ENCODE results near the gene CPB2. TPM values are rescaled to one million over a fixed set of nuclear protein-coding genes. Genes with fewer than 3 reads are reported as not detected.

CPB2 gene
- polyA plus RNA-seq, 4 donors, result 0.09 to 0.39 (median 0.19) TPM; not detected in 1

DNA sequence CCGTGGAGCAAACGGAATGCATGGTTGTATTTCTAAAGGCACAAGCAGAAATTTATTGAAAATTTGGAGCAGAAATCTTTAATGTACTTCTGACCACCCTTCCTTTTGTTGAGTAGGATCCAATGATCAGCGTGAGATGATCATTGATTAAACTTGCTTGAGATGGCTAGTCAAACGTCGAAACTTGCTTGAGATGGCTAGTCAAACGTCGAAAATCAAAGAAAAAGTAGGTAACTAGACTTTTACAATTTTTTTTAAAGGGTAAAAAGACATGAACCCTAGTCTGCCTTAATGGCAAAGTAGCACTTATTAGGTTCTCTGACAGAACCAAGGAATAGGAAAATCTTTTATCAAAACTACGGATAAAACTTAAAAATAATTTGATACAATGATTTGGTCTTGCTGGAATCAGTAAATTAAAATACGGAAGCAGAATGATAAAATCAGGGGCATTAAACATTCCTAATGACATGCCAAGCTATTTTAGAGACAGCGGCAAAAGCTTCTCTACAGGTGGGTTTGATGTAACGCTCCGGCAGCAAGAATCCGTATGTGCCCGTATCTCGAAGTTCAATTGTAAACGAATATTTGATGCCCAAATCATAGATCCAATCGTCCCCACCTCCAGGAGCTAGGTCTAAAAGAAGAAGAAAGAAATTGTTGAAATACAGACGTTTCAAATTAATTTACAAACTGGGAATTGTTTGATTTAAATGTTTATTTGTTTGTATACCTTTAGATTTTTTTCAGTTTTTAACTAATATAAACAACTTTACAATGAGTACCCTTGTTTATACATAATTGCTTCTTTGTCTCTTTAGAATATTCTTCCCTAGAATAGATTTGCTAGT lies 51.4 kb downstream of the CPB2 start:
- DNase-seq (ENCODE audit: low read depth in 4 of 4, low spot score in 3 of 4), result no peak

DNA sequence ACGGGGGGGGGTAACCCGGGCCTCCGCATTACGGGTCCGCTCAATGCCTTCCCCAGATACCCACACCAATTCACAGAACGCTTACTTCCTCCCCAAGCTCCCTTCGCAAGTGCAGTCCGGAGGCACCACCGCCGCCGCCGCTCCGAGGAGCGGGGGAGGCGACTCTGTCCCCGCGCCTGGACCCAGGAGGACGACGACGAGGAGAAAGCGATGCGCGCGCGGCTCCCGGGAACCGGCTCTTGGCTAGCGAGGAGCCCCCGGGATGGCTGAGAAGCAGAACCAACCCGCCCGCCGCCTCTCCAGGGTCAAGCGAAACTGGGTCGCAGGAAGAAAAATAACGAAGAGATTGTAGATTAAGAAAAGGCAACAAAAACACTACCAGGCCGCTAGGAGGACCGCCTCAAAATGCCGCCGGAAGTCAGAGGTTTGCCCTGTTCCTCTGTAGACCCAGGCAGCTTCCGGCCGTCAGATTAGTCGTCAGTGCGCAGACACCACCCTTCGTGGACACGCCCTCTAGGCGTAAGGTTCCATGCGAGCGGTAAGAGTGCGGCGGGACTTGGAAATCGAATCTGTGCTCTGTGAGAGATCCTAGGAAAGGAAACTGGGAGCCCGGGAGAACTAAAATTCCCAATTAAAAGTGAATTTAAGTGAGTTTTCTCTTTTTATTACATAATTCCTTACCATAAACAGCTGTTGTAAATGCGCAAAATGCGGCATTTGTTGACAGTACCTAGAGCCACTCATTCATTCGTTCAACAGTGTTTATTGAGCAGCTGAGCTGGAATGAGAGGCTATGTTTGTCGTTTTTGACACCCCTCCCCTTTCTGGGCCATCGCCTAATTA lies 52.3 kb downstream of the CPB2 start, which contains the start of gene ZC3H13:
Gene ZC3H13, minus strand, starts transcription at position 428 of the 843 bp plus-strand sequence. CDS start 7,239 bp downstream, outside the sequence.
- DNase-seq (ENCODE audit: low read depth in 4 of 4, low spot score in 3 of 4), result peak; percentile 85 to 93 (median 90)

DNA sequence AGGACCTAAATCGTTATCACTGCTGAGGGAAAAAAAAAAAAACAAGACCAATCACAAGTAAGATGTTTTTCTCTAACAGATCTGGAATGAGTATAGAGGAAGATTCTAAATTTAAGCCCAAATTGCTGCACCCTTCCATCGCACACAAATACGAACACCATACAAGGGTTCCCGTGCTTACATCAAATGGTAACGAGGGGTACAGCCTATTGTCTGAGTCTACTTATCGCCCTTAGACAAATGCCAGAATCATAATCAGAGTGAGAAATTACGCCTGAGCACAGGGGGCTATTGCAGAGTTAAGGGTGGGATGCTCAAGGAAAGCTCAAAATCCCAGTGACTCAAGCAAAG lies 52.9 kb downstream of the CPB2 start:
- DNase-seq (ENCODE audit: low read depth in 4 of 4, low spot score in 3 of 4), result peak in 3 of 4 donors; percentile 3 to 37 (median 20)

- no peak for DNase-seq (ENCODE audit: low read depth in 4 of 4, low spot score in 3 of 4)
Measured at GRCh38 chr13:46050771-46051170, 54.1 kb downstream of the CPB2 start.

DNA sequence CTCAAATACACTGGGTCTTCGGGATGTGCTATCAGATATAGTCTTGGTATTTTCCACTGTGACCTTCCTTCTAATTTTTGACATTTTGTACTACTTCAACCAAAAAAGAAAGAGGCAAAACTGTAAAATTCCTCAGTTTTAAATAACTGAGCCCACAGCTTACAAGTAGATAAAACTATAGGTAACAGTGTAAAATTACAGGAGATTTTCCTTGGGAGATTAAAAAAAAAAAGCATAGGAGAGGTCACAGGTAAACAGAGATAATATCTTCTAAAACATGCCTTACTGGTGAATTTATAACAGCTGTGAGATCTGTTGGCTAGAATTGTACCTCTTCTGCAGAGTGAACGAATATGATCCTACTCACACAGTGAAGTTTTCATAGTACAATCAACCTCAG lies 59.4 kb downstream of the CPB2 start:
- DNase-seq (ENCODE audit: low read depth in 4 of 4, low spot score in 3 of 4), result no peak

- DNase-seq (ENCODE audit: low read depth in 4 of 4, low spot score in 3 of 4), result no peak
Measured at GRCh38 chr13:46043647-46044046, 61.2 kb downstream of the CPB2 start.

- no peak for DNase-seq (ENCODE audit: low read depth in 4 of 4, low spot score in 3 of 4)
Measured at GRCh38 chr13:46041419-46041839, 63.4 kb downstream of the CPB2 start.

GRCh38 chr13:46040763-46041162 lies 64.1 kb downstream of the CPB2 start:
- DNase-seq (ENCODE audit: low read depth in 4 of 4, low spot score in 3 of 4), result no peak

- DNase-seq (ENCODE audit: low read depth in 4 of 4, low spot score in 3 of 4), result no peak
Measured at GRCh38 chr13:46039411-46040182, 65.2 kb downstream of the CPB2 start.

- no peak for DNase-seq (ENCODE audit: low read depth in 4 of 4, low spot score in 3 of 4)
Measured at GRCh38 chr13:46038296-46038695, 66.5 kb downstream of the CPB2 start.

- DNase-seq (ENCODE audit: low read depth in 4 of 4, low spot score in 3 of 4), result no peak
Measured at GRCh38 chr13:46035066-46035465, 69.8 kb downstream of the CPB2 start.

- no peak for DNase-seq (ENCODE audit: low read depth in 4 of 4, low spot score in 3 of 4)
Measured at GRCh38 chr13:46032341-46032740, 72.5 kb downstream of the CPB2 start.

DNA sequence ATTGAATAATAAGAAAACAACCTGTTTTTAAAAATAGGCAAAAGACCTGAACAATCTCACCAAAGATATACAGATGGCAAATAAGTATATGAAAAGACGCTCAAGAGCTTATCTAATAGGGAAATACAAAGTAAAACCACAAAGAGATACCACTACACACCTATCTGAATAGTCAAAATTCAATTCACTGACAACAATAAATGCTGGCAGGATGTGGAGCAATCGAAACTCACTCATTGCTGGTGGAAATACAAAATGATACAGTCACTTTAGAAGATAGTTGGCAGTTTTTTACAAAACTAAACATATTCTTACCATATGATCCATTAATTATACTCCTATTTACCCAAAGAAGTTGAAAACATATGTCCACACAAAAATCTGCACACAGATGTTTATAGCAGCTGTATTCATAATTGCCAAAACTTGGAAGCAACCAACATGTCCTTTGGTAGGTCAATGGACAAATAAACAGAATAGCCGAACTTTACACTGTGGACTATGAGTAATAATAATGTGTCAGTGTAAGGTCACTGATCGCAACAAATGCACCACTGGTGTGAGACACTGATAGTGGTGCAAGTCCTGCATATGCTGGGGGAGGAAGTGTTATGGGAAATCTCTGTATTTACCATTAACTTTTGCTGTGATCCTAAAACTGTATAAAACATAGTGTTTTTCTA lies 73.1 kb downstream of the CPB2 start:
- DNase-seq (ENCODE audit: low read depth in 4 of 4, low spot score in 3 of 4), result no peak

DNA sequence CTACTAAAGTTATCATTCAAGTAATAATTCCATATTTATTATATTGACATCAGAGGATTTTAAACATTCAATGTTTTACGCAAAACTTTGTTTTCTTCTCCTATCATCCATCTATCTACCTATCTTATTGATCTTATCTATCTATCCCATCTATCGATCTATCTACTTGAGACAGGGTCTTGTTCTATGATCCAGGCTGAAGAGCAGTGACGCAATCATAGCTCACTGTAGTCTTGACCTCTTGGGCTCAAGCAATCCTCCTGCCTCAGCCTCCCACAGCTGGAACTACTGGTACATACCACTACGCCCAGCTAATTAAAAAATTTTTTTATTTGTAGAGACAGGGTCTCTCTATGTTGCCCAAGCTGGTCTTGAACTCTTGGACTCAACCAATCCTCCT lies 79.7 kb downstream of the CPB2 start:
- DNase-seq (ENCODE audit: low read depth in 4 of 4, low spot score in 3 of 4), result no peak

DNA sequence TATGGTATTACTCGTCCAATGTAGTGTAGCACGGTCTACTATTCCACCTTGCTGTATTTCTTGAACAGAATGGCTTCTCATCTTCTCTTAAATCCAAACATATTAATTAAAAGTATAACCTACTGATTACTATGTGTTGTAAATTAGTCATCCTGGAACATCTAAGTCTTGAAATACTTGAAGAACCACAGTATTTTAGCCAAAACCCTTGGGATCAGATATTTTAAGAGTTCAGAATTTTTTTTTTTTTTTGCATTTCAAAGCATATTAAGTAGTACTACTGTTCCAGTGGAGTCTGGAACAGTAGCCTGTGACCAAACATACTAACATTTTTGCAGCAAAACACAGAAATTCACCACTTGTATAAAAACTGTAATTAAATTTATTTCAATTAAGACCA lies 82.4 kb downstream of the CPB2 start:
- no peak for DNase-seq (ENCODE audit: low read depth in 4 of 4, low spot score in 3 of 4)

GRCh38 chr13:46016216-46016615 lies 88.6 kb downstream of the CPB2 start:
- DNase-seq (ENCODE audit: low read depth in 4 of 4, low spot score in 3 of 4), result no peak

DNA sequence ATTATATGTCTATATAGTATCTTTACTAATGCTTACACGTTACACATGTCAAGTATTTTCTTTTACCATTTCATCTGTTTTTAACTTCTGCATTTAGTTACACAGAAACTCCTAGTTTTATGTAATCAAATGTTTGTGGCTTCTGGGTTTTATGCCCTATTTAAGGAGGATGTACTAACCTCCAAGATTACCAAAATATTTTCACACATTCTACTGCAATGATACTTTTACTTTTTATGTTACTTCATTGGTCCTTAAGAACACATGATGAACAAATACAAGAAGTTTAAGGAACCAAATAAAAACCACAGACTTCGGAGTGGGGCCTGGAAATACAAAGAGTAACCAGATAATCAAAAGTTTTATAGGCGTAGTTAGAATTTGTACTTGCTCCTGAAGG lies 89.5 kb downstream of the CPB2 start:
- no peak for DNase-seq (ENCODE audit: low read depth in 4 of 4, low spot score in 3 of 4)

DNA sequence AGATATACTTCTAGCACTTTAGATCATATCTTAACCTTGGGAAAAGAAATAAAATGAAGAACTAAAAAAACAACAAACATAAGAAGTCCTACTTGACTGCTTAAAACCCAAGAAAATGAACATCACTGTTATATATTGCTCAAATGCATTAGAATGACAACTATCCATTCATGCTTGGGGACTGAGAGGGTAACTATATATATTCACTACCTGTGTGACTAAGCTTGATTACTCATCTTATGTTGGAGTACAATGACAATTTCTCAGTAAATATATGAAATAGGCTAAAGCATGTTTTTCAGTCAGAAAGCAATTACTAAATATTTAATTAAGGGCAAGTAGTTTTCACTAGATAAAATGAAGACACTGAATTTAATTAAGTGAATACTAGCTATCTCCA lies 92.4 kb downstream of the CPB2 start:
- no peak for DNase-seq (ENCODE audit: low read depth in 4 of 4, low spot score in 3 of 4)

- no peak for DNase-seq (ENCODE audit: low read depth in 4 of 4, low spot score in 3 of 4)
Measured at GRCh38 chr13:46010148-46010547, 94.7 kb downstream of the CPB2 start.

GRCh38 chr13:46008631-46009030 lies 96.2 kb downstream of the CPB2 start:
- no peak for DNase-seq (ENCODE audit: low read depth in 4 of 4, low spot score in 3 of 4)

All from right renal pelvis (tissue), 4 donors.